Loucy (cell line): ENCODE results near the gene SLC7A10.

Experiments used
- H2AFZ ChIP-seq: fragments of 200-600 bp; sonication (generic); 2 replicates; pipeline ENCODE4 v1.6.0; 2016; ENCODE audit warnings: antibody characterized with exemption, mild to moderate bottlenecking, low read length, moderate library complexity
- H3F3A ChIP-seq: fragments of 200-600 bp; 2 replicates; pipeline ENCODE4 v1.6.0; 2016; ENCODE audit warnings: antibody characterized with exemption, low read depth, mild to moderate bottlenecking
- H3K27me3 ChIP-seq: fragments of 200-600 bp; sonication (generic); 2 replicates; pipeline ENCODE4 v1.6.1; 2014; ENCODE audit warnings: low read length, mild to moderate bottlenecking; ENCODE audit not compliant: insufficient read depth, poor library complexity, severe bottlenecking
- H3K36me3 ChIP-seq: fragments of 200-600 bp; sonication (generic); 2 replicates; pipeline ENCODE4 v1.6.1; 2016; ENCODE audit warnings: low read length; ENCODE audit not compliant: insufficient read depth
- H3K4me1 ChIP-seq: fragments of 200-600 bp; sonication (generic); 2 replicates; pipeline ENCODE4 v1.5.1; 2014; ENCODE audit warnings: low read length, mild to moderate bottlenecking; ENCODE audit not compliant: insufficient read depth, poor library complexity, severe bottlenecking
- H3K4me2 ChIP-seq: fragments of 200-600 bp; sonication (generic); 2 replicates; pipeline ENCODE4 v1.6.0; 2014; ENCODE audit warnings: antibody characterized with exemption, low read length, low read depth, mild to moderate bottlenecking; ENCODE audit not compliant: poor library complexity, severe bottlenecking
- H3K4me3 ChIP-seq: fragments of 200-600 bp; sonication (generic); 2 replicates; pipeline ENCODE4 v1.5.1; 2014; ENCODE audit warnings: low read length, mild to moderate bottlenecking, mixed read lengths; ENCODE audit not compliant: poor library complexity, severe bottlenecking
- H3K79me2 ChIP-seq: fragments of 200-600 bp; sonication (generic); 2 replicates; pipeline ENCODE4 v1.6.1; 2014; ENCODE audit warnings: low read length; ENCODE audit not compliant: insufficient read depth
- H3K9ac ChIP-seq: fragments of 200-600 bp; sonication (generic); 2 replicates; pipeline ENCODE4 v1.6.0; 2014; ENCODE audit warnings: mild to moderate bottlenecking, low read depth, low read length, moderate library complexity; ENCODE audit not compliant: poor library complexity, severe bottlenecking
- H3K9me2 ChIP-seq: fragments of 200-600 bp; sonication (generic); replicated peaks from 2 replicates; pipeline ENCODE4 v1.6.1; 2016; ENCODE audit warnings: low read depth, low read length, mixed read lengths
- H3K9me3 ChIP-seq: fragments of 200-600 bp; sonication (generic); 2 replicates; pipeline ENCODE4 v1.6.1; 2014; ENCODE audit warnings: mild to moderate bottlenecking, antibody characterized with exemption, low read length, low read depth; ENCODE audit not compliant: insufficient read depth
- H4K20me1 ChIP-seq: fragments of 200-600 bp; sonication (generic); 2 replicates; pipeline ENCODE4 v1.6.0; 2014; ENCODE audit warnings: antibody characterized with exemption, low read length, mild to moderate bottlenecking; ENCODE audit not compliant: insufficient read depth, poor library complexity, severe bottlenecking
- EZH2phosphoT487 ChIP-seq: fragments of 200-600 bp; IDR thresholded peaks from 2 replicates; pipeline ENCODE4 v1.6.1; 2018; ENCODE audit warnings: antibody characterized with exemption, mild to moderate bottlenecking, moderate library complexity, borderline replicate concordance
- TF ChIP-seq, protein P1 (sequence below): fragments of 200-600 bp; sonication (generic); conservative IDR thresholded peaks from 2 replicates; pipeline ENCODE4 v1.5.1; 2014; ENCODE audit warnings: mild to moderate bottlenecking, antibody characterized with exemption, low read length

Gene SLC7A10

DNA sequence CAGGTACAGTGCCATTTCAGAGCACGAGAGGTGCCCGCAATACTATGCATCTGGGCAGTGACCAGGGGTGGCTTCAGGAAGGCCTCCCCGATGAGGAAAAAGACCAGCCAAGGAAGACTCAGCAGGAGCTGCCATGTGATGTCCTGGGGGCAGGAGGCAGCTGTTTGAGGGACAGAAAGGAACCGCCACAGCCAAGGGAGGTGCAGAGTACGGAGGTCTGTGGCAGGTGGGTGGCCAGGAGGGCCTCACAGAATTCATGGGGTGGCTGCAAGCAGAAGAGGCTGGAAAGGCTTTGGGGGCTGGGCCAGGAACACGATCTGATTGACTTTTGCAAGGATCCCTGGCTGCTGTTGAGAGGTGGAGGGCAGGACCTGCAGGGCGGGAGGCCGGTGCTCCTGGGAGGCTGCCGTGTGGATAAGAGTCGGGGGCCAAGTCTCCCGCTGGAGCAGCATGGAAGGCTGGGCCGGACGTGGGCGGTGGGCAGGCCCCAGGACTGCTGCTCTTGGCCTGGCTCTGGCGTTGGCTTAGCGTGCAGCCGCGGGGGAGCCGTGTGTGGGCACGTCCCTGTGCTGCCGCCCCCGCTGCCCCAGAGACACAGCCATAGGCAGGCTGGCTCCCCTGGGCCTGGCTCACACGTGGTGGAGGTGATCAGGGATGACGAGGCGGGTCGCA is 47.6 kb upstream of the SLC7A10 start:
- Histone ChIP-seq H3F3A (no peaks in the 10 kb centered on the region), H3K4me3 (no peak overlapping the region), H3K9me2 (no peaks in the 10 kb centered on the region), H3K4me1 (peaks cover 25% of the 10 kb centered on the region), H3K27me3 (no peaks in the 10 kb centered on the region), H3K36me3 (no peaks in the 10 kb centered on the region), H4K20me1 (no peaks in the 10 kb centered on the region), H2AFZ (no peak overlapping the region), H3K9me3 (no peaks in the 10 kb centered on the region), H3K4me2 (no peak overlapping the region), H3K9ac (no peak overlapping the region), H3K79me2 (no peaks in the 10 kb centered on the region)
- no peak for TF ChIP-seq EZH2phosphoT487
- TF ChIP-seq, protein P1, sequence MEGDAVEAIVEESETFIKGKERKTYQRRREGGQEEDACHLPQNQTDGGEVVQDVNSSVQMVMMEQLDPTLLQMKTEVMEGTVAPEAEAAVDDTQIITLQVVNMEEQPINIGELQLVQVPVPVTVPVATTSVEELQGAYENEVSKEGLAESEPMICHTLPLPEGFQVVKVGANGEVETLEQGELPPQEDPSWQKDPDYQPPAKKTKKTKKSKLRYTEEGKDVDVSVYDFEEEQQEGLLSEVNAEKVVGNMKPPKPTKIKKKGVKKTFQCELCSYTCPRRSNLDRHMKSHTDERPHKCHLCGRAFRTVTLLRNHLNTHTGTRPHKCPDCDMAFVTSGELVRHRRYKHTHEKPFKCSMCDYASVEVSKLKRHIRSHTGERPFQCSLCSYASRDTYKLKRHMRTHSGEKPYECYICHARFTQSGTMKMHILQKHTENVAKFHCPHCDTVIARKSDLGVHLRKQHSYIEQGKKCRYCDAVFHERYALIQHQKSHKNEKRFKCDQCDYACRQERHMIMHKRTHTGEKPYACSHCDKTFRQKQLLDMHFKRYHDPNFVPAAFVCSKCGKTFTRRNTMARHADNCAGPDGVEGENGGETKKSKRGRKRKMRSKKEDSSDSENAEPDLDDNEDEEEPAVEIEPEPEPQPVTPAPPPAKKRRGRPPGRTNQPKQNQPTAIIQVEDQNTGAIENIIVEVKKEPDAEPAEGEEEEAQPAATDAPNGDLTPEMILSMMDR: no peak

DNA sequence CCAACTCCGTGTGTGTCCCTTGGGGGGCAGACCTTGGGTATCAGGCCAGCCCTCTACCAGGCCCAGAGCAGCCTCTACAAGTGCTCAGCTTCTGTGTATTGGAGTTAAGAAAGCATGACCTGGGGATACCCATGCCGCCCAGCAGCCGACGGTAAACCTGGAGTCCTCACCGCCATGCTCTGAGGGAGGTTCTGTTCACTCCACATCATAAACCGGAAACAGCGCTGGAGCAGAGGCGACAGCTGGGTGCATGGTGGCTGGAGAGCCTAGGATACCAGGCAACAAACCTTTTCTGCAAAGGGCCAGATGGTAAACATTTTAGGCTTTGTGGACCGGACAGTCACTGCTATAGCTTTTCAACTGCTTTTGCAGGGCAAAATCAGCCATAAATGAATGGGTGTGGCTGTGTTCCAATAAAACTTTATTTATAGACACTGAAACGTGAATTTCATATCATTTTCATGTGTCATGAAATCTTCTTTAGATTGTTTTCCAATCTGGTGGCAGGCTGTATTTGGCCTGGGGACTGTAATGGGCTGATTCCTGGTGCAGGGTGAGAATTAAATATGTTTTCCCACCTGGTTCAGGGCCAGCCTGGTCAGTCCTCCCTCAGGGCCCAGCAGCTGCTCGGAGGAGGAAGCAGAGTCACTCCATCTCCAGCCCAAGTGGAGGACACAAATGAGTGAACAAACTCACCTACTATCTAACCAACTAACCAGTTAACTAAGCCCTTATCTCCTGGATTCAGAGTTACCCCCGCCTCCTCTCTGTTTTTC is 45.8 kb upstream of the SLC7A10 start:
- H3K36me3 ChIP-seq: no peaks in the 10 kb centered on the region
- H4K20me1 ChIP-seq: no peaks in the 10 kb centered on the region
- H3K27me3 ChIP-seq: no peaks in the 10 kb centered on the region
- no peaks in the 10 kb centered on the region for H3K79me2 ChIP-seq
- H3K4me3 ChIP-seq: no peak overlapping the region
- TF ChIP-seq EZH2phosphoT487: no peak
- TF ChIP-seq, protein P1: no peak
- H3K4me2 ChIP-seq: no peak overlapping the region
- H2AFZ ChIP-seq: no peak overlapping the region
- H3K9ac ChIP-seq: no peak overlapping the region
- peaks cover 30% of the 10 kb centered on the region for H3K4me1 ChIP-seq
- H3K9me2 ChIP-seq: no peaks in the 10 kb centered on the region
- H3F3A ChIP-seq: no peaks in the 10 kb centered on the region
- no peaks in the 10 kb centered on the region for H3K9me3 ChIP-seq

GRCh38 chr19:33270769-33271168 is 45.1 kb upstream of the SLC7A10 start:
- H2AFZ ChIP-seq: no peak overlapping the region
- no peaks in the 10 kb centered on the region for H3K27me3 ChIP-seq
- no peak overlapping the region for H3K4me3 ChIP-seq
- H3K4me2 ChIP-seq: no peak overlapping the region
- no peaks in the 10 kb centered on the region for H3K9me2 ChIP-seq
- no peaks in the 10 kb centered on the region for H3K79me2 ChIP-seq
- H3K9ac ChIP-seq: no peak overlapping the region
- H4K20me1 ChIP-seq: no peaks in the 10 kb centered on the region
- no peaks in the 10 kb centered on the region for H3K9me3 ChIP-seq
- TF ChIP-seq, protein P1: no peak
- TF ChIP-seq EZH2phosphoT487: no peak
- H3K36me3 ChIP-seq: no peaks in the 10 kb centered on the region
- H3K4me1 ChIP-seq: peaks cover 33% of the 10 kb centered on the region
- H3F3A ChIP-seq: no peaks in the 10 kb centered on the region
